Esophagus squamous epithelium (tissue), 4 donors: ENCODE results near the gene GPD1.

ENCODE experiments used
- POLR2A ChIP-seq, 4 donors: fragments of 450-650 bp; IDR thresholded peaks; one replicate each; pipeline ENCODE4 v1.6.1; 2017; ENCODE audit warnings: antibody characterized with exemption in 4 of 4, mild to moderate bottlenecking in 4 of 4, moderate library complexity in 3 of 4
- TF ChIP-seq, protein P1 (sequence below), 6 experiments: fragments of 450-650 bp in 4 of 6; fragments of 200-600 bp in 2 of 6; sonication (generic) in 2 of 6; IDR thresholded peaks; one replicate each; pipeline ENCODE4 v1.5.1; 2016 to 2019; ENCODE audit warnings: antibody characterized with exemption in 6 of 6, mild to moderate bottlenecking in 4 of 6, moderate library complexity in 4 of 6

- TF ChIP-seq, protein P1, sequence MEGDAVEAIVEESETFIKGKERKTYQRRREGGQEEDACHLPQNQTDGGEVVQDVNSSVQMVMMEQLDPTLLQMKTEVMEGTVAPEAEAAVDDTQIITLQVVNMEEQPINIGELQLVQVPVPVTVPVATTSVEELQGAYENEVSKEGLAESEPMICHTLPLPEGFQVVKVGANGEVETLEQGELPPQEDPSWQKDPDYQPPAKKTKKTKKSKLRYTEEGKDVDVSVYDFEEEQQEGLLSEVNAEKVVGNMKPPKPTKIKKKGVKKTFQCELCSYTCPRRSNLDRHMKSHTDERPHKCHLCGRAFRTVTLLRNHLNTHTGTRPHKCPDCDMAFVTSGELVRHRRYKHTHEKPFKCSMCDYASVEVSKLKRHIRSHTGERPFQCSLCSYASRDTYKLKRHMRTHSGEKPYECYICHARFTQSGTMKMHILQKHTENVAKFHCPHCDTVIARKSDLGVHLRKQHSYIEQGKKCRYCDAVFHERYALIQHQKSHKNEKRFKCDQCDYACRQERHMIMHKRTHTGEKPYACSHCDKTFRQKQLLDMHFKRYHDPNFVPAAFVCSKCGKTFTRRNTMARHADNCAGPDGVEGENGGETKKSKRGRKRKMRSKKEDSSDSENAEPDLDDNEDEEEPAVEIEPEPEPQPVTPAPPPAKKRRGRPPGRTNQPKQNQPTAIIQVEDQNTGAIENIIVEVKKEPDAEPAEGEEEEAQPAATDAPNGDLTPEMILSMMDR (IDR thresholded peaks at IDR 0.05) = no peak
- no peak for TF ChIP-seq POLR2A (IDR thresholded peaks at IDR 0.05)
Measured at GRCh38 chr12:50151047-50151687, 47.4 kb downstream of the GPD1 start.
